ENCODE measurements around the gene DRAP1. TPM values are rescaled to one million over a fixed set of nuclear protein-coding genes. Genes with fewer than 3 reads are reported as not detected.

Gene DRAP1
- total RNA-seq, 2 donors from 2014 or later: 101 to 127 TPM

- H3K4me1 ChIP-seq (replicated peaks): peaks cover 27% of the 10 kb centered on the region
Observed at GRCh38 chr11:65918211-65919140, 750 bp upstream of the DRAP1 start, which contains the start of gene C11orf68. C11orf68 (minus strand) TSS chr11:65919062; CDS start chr11:65919031, 31 bp downstream.

DNA sequence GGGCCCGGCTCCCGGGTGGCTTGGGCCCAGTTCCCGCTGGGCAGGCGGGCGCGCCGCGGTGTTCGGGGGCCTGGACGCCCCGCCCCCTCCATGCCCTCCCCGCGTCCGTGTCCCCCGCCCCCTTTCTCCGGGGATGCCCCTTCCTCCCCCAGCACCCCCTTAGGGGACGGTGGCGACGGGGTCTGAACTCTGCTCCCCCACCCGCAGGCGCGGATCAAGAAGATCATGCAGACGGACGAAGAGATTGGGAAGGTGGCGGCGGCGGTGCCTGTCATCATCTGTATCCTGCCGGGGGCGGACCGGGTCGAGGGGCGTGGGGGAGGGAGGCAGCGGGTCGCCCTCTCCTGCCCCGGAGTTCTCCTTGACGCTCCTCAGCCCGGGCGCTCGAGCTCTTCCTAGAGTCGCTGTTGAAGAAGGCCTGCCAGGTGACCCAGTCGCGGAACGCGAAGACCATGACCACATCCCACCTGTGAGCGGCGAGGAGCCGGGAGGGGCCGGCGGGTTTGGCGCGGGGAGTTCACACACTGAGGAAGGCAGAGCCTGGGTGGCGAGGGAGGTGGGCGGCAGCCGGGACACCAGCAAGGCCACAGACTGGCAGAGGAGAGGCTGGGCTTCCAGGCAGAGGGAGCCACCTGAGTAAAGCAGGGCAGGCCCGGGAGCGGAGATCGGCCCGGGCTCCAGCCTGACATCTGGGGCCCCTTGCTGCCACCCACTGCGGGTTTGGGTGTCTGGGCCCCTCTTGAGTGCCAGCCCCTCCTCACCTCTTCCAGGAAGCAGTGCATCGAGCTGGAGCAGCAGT lies 546 bp downstream of the DRAP1 start:
- intact Hi-C loops (cut with DNase I): loop anchor here (1.0 to 10.0 kb wide), 3 partner anchors 43 to 345 kb away; partner anchors contain the start of genes MUS81, RAB1B and SART1
- Histone ChIP-seq H3K27ac (peak overlapping the region; percentile 74 to 92), H3K4me1 (replicated peaks) (peaks cover 27% of the 10 kb centered on the region), H3K27me3 (replicated peaks; ENCODE audit: insufficient read depth) (no peaks in the 10 kb centered on the region), H3K4me3 (peak overlapping the region; percentile 92 to 98), H3K9me3 (no peaks in the 10 kb centered on the region), H3K36me3 (no peaks in the 10 kb centered on the region)
- TF ChIP-seq, protein P1, sequence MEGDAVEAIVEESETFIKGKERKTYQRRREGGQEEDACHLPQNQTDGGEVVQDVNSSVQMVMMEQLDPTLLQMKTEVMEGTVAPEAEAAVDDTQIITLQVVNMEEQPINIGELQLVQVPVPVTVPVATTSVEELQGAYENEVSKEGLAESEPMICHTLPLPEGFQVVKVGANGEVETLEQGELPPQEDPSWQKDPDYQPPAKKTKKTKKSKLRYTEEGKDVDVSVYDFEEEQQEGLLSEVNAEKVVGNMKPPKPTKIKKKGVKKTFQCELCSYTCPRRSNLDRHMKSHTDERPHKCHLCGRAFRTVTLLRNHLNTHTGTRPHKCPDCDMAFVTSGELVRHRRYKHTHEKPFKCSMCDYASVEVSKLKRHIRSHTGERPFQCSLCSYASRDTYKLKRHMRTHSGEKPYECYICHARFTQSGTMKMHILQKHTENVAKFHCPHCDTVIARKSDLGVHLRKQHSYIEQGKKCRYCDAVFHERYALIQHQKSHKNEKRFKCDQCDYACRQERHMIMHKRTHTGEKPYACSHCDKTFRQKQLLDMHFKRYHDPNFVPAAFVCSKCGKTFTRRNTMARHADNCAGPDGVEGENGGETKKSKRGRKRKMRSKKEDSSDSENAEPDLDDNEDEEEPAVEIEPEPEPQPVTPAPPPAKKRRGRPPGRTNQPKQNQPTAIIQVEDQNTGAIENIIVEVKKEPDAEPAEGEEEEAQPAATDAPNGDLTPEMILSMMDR (IDR thresholded peaks at IDR 0.05): peak in 1 of 4 experiments; percentile 11
- TF ChIP-seq POLR2AphosphoS5 (IDR thresholded peaks at IDR 0.05) (no peak), POLR2A (IDR thresholded peaks at IDR 0.05) (no peak)
- no peak for DNase-seq (ENCODE audit: low spot score)
- under 1% methylated on average over 49 of the region's 60 CpGs for WGBS

More at GRCh38 chr11:65918211-65919140, 750 bp upstream of the DRAP1 start, which contains the start of gene C11orf68:
- Histone ChIP-seq H3K27me3 (replicated peaks; ENCODE audit: insufficient read depth) (no peaks in the 10 kb centered on the region), H3K4me3 (peak within 1 kb of the TSS; percentile 92 to 98), H3K36me3 (no peaks in the 10 kb centered on the region), H3K27ac (peak within 1 kb of the TSS; percentile 89 to 92), H3K9me3 (no peaks in the 10 kb centered on the region)
- DNase-seq (ENCODE audit: low spot score): no peak
- intact Hi-C loops (cut with DNase I): loop anchor here (1.0 to 10.0 kb wide), 4 partner anchors 28 to 346 kb away; partner anchors contain the start of genes CCDC85B, MUS81, RAB1B and SART1
- TF ChIP-seq POLR2A (IDR thresholded peaks at IDR 0.05) (peak; percentile 14), POLR2AphosphoS5 (IDR thresholded peaks at IDR 0.05) (no peak)
- 6% methylated on average over 49 of the region's 77 CpGs for WGBS

DNA sequence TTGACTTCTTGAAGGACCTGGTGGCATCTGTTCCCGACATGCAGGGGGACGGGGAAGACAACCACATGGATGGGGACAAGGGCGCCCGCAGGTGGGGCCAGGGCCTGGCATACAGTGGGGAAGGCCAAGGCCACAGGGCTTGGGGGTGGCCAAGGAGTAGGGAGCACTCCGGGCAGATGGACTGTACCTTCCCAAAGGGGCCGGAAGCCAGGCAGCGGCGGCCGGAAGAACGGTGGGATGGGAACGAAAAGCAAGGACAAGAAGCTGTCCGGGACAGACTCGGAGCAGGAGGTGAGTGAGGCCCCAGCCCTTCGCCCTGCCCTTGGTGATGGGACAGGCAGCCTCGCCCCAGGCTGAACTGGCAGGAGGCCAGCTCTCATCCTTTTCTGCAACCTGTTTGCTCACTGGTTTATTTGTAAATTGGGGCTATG lies 1.2 kb downstream of the DRAP1 start:
- H3K36me3 ChIP-seq: no peaks in the 10 kb centered on the region
- 46% methylated on average over 15 of the region's 15 CpGs for WGBS
- H3K27ac ChIP-seq: peak overlapping the region in 1 of 2 donors; percentile 74
- TF ChIP-seq, protein P1 (IDR thresholded peaks at IDR 0.05): no peak
- TF ChIP-seq POLR2AphosphoS5 (IDR thresholded peaks at IDR 0.05): no peak
- TF ChIP-seq POLR2A (IDR thresholded peaks at IDR 0.05): no peak
- no peaks in the 10 kb centered on the region for H3K27me3 ChIP-seq (replicated peaks; ENCODE audit: insufficient read depth)
- DNase-seq (ENCODE audit: low spot score): no peak
- intact Hi-C loops (cut with DNase I): no loop called here
- H3K4me1 ChIP-seq (replicated peaks): peaks cover 24% of the 10 kb centered on the region
- peak overlapping the region; percentile 92 to 98 for H3K4me3 ChIP-seq
- no peaks in the 10 kb centered on the region for H3K9me3 ChIP-seq

DNA sequence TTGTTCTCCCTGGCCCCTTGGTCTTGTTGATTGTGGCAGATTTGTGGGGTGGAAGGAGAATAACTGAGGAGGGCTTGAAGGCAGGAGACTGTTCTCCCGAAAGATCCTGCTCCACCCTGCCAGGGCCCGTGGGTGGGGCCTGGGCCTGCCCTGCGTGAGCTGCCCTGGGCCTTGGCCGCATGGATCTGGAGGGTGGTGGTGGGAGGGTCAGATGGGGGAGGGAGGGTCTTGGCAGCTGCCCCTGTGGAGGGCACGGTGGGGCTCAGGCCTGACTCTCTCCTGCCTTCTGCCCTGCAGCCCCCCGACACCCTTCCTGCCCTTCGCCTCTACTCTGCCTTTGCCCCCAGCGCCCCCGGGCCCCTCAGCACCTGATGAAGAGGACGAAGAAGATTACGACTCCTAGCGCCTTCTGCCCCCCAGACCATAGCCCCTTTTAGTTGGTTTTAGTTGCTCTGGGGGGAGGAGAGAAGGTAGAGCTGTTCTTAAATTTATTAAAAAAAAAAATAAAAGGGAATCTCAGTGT lies 1.9 kb downstream of the DRAP1 start:
- 84% methylated on average over 12 of the region's 12 CpGs for WGBS
- Histone ChIP-seq H3K4me3 (peak overlapping the region in 1 of 2 donors; percentile 98), H3K9me3 (no peaks in the 10 kb centered on the region), H3K36me3 (no peaks in the 10 kb centered on the region), H3K4me1 (replicated peaks) (peaks cover 24% of the 10 kb centered on the region), H3K27ac (no peak overlapping the region), H3K27me3 (replicated peaks; ENCODE audit: insufficient read depth) (no peaks in the 10 kb centered on the region)
- intact Hi-C loops (cut with DNase I): no loop called here
- no peak for DNase-seq (ENCODE audit: low spot score)
- TF ChIP-seq POLR2AphosphoS5 (IDR thresholded peaks at IDR 0.05): no peak
- no peak for TF ChIP-seq POLR2A (IDR thresholded peaks at IDR 0.05)
- TF ChIP-seq, protein P1 (IDR thresholded peaks at IDR 0.05): no peak
